ENCODE data around the gene RAP1GAP2. TPM values are rescaled to one million over a fixed set of nuclear protein-coding genes. Genes with fewer than 3 reads are reported as not detected.
"Not testable (repeated sequence)": the region's sequence is repeated elsewhere in the genome, so short reads cannot be mapped to it uniquely, and the experiment has no call there.

RAP1GAP2 gene
- total RNA-seq, 1 donor from 2014 or later: 31.2 TPM

- intact Hi-C loops (cut with DNase I): no loop called here
- no peak for DNase-seq (ENCODE audit: low spot score)
Observed at GRCh38 chr17:3024346-3024745, 228.1 kb downstream of the RAP1GAP2 start.

- peak; percentile 31 for DNase-seq (ENCODE audit: low spot score)
- intact Hi-C loops (cut with DNase I): no loop called here
Observed at GRCh38 chr17:3025421-3026124, 229.3 kb downstream of the RAP1GAP2 start.

DNA sequence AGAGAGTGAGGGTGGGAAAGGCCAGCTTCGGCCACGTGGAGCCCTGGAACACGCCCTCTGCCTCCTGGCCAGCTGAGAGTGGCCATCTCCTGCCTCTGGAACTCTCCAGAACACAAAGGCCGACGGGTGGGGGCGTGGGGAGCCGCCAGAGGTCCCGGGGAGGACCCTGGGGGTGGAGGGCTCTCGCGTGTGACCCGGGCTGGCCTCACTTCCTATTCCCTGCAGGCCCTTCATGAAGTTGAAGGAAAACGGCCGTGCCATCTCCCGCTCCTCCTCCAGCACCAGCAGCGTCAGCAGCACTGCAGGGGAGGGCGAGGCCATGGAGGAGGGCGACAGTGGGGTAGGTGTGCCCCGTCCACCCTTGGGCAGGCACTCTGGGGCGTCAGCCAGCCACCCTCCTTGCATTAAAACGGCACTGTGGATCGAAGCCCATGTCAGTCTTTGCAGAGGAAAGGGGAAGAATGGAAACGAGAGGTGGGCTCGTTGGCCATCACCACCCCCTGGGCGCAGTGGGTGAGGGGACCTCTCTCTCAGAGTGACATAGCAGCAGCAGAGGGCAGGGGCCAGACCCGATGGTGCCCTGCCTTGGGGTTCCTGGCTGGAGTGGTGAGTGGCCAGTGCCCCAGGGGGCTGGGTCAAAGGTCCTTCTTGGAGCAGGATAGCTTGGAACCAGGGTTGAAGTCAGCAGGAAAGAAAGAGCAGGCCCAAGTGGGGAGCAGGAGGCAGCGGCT lies 230.1 kb downstream of the RAP1GAP2 start:
- DNase-seq (ENCODE audit: low spot score): peak; percentile 38
- intact Hi-C loops (cut with DNase I): no loop called here

GRCh38 chr17:3026856-3027751 lies 230.9 kb downstream of the RAP1GAP2 start:
- DNase-seq (ENCODE audit: low spot score): peak; percentile 41
- intact Hi-C loops (cut with DNase I): no loop called here

DNA sequence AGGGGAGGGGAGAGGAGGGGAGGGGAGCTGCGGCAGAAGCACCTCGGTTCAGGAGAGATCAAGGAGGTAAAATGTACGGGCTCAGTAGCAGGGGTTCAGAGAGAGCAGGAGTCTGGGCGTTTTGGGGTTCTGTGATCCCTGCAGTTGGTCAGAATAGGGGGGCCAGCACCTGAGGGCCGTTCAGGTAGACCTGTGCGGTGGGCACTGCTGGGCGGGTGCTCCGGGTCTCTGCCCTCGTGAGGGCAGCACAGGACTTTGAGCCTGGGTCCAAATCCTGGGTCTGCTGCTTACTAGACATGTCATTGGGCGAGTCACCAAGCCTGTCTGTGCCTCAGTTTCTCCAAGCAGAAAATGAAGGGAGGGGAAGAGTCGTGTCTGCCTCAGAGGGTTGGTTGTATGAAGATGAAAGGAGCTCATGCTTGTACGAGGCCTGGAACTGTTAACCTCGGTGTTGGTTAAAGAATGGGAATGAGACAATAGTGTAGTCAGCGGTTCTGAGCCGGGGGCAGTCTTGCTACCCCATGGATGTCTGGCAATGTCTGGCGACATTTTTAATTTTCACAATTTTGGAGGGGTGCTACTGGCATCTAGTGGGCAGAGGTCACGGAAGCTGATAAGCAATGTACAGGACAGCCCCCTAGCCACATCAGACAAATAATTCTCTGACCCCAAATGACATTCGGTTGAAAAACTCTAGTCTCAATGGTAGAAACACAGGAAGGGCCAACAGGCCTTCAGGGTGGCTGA lies 231.7 kb downstream of the RAP1GAP2 start:
- intact Hi-C loops (cut with DNase I): loop anchor here (2.0 kb wide), 1 partner anchor 23 kb away; no protein-coding TSS in a partner anchor
- no peak for DNase-seq (ENCODE audit: low spot score)

DNA sequence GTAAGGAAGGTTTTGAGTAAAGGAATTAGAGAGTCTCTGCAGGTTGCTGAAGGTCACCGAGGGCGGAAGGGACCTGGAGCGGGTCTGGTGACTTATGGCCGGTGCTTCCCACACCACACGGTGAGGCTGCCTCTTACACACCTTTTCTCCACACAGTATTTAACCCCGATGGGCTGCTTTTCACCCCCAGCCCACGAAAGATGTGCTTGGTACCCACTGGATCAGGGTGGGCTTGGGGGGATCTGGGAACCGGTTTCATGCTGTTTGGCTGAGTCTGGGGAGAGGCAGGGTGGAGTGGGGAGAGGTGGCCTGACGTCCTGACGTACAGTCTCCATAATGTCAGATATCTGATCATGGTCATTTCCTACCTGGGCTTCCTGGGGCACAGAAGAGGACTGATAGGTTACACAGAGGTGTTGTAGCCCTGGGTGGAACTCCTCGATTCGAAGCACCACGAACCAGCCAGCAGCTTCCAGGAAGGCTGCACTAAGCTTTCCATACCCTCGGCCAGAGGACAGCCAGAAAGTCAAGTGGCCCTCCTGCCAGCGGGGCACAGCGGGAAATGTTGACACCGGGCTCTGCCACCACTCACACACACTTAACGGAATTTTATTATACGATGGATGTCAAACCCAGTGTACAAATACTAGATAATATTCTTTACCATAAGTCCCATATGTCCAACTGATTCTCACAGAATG lies 233.1 kb downstream of the RAP1GAP2 start:
- intact Hi-C loops (cut with DNase I): loop anchor here (2.0 kb wide), 1 partner anchor 25 kb away; no protein-coding TSS in a partner anchor
- DNase-seq (ENCODE audit: low spot score): peak; percentile 86

GRCh38 chr17:3030096-3030495 lies 233.9 kb downstream of the RAP1GAP2 start:
- intact Hi-C loops (cut with DNase I): no loop called here
- DNase-seq (ENCODE audit: low spot score): no peak

DNA sequence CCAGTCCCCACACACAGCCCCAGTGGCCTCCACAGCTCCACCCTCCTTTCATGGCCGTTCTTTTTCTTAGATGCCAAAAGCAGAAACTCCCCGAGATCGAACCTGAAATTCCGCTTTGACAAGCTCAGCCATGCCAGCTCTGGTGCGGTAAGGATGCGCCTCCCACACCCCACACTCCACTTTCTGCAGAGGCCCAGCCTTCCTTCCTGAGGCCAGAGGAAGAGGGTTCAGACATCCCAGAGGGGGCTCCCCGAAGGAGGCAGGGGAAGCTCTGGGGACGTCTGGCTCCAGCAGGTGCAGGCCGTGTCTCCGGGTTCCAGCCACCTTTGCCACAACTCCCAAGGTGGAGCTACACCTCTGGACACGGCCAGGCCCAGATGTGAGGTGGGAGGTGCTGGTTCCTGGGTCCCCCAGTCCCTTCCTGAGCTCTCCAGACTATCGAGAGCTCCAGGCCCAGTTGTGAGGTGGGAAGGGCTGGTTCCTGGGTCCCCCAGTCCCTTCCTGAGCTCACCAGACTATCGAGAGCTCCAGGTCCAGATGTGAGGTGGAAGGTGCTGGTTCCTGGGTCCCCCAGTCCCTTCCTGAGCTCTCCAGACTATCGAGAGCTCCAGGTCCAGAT lies 234.7 kb downstream of the RAP1GAP2 start:
- DNase-seq (ENCODE audit: low spot score): not testable (repeated sequence)

GRCh38 chr17:3032258-3033247 lies 236.3 kb downstream of the RAP1GAP2 start:
- no peak for DNase-seq (ENCODE audit: low spot score)
- intact Hi-C loops (cut with DNase I): no loop called here

More for the DNA sequence above, 234.7 kb downstream of the RAP1GAP2 start:
- intact Hi-C loops (cut with DNase I): not testable (repeated sequence)

DNA sequence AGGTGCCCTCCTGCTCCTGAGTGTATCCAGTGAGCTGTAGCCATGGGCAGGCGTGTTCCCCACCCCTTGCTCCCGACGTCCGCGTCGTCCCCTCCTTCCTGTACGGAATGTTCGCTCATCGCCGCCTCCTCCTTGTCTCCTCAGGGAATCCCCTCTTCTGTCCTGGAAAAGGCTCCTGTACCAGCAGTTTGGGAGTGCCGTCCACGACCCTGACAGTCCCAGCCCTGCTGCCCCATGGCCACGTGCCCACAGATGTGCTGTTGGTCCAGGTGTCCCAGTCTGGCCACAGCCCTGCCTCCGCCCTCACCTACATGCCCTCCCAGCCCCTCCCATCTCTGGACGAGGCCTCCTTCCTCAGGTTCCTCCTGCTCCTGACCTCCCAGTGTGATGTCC lies 237.0 kb downstream of the RAP1GAP2 start:
- no peak for DNase-seq (ENCODE audit: low spot score)
- intact Hi-C loops (cut with DNase I): no loop called here

DNA sequence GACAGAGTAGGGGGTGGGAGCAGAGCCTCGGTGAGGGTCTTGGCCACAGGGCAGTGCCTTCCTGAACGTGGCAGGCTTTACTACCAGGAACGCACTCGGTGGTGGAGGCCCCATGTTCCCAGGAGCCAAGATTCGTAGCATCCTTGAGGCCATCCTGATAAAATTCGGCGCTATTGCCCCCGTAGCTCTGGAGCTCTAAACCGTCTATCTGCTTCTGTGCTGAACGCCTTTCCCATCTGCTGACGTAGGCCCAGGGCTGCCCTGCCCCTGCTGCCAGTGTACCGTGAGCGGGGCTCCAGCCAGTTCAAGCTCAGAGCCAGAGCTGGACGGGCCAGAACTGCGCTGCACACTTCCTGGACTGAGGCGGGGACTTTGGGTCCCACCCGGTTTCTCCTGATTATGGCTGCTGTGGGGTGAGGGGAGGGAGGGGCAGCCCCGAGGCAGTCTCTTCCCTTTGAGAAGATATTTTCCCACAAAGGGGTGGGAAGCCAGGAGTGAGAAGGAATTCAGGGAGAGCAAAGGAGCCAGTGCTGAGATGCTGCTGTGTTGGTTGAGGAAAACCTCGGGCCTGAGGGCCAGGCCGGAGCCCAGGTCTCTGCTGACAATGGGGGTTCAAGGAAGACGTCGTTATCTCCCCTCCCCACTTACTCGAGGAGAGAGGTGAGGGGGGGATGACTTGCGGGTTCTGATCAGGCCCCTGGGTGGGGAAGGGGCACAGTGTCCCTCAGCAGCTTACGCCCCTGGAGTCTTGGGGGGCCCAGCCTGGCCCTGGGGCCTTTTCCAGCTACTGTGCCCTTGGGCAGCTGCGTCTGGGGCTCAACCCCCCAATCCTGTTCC lies 237.7 kb downstream of the RAP1GAP2 start:
- no peak for DNase-seq (ENCODE audit: low spot score)
- intact Hi-C loops (cut with DNase I): no loop called here

DNA sequence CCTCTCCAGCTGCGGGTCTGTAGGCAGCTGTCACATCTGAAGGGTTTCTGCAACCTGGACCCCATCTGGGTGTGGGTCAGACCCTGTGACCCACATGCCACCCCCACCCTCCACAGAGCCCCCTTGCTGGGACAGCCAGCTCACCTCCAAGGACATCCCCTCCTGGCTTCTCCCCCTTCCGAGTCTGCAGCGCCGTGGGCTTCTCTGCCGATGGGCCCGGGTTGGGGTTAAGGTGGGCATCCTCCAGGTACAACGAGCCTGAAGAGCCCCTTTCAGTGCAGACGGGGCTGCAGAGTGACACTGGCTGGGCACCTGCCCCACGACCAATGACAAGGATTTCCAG lies 238.3 kb downstream of the RAP1GAP2 start:
- DNase-seq (ENCODE audit: low spot score): no peak
- intact Hi-C loops (cut with DNase I): no loop called here

- peak; percentile 35 for DNase-seq (ENCODE audit: low spot score)
- intact Hi-C loops (cut with DNase I): no loop called here
Observed at GRCh38 chr17:3035256-3035967, 239.2 kb downstream of the RAP1GAP2 start.

GRCh38 chr17:3035968-3036280 lies 239.7 kb downstream of the RAP1GAP2 start:
- intact Hi-C loops (cut with DNase I): no loop called here
- no peak for DNase-seq (ENCODE audit: low spot score)

DNA sequence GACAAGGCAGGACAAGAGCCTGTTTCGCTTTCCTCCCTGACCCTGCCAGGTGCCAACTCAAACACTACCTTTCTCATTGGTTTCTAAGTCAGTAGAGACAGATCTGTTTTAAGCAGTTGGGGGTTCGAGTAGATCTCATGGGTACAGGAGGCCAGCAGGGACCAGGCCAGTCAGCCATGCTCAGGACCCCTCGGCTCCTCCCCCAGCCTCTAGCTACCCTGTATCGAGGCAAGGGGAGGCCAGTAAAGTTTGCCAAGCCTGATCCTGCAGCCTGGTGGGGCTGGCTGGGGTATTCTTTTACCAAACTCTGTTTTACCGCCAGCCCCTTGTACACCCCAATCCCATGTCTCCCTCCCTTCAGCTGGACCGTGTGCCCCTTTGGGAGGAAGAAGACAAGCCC lies 240.6 kb downstream of the RAP1GAP2 start:
- no peak for DNase-seq (ENCODE audit: low spot score)
- intact Hi-C loops (cut with DNase I): no loop called here

- no peak for DNase-seq (ENCODE audit: low spot score)
- intact Hi-C loops (cut with DNase I): no loop called here
Observed at GRCh38 chr17:3037259-3037658, 241.0 kb downstream of the RAP1GAP2 start.
